ENCODE data around the gene GABRB1. TPM values are rescaled to one million over a fixed set of nuclear protein-coding genes. Genes with fewer than 3 reads are reported as not detected.
A peak's percentile ranks its signal among the peaks of the same experiment; 100 is the strongest.

The GABRB1 gene
- not detected for total RNA-seq

- peaks cover 15% of the 10 kb centered on the region for H3K4me1 Mint-ChIP-seq (ENCODE audit: low read depth)
- peak within 1 kb of the TSS; percentile 47 for H3K4me3 Mint-ChIP-seq
- H3K36me3 Mint-ChIP-seq = no peaks in the 10 kb centered on the region
- intact Hi-C loops (cut with micrococcal nuclease) = loop anchor here (5.0 kb wide), 1 partner anchor 351 kb away; no protein-coding TSS in a partner anchor
- peaks cover 29% of the 10 kb centered on the region for H3K27me3 Mint-ChIP-seq
- POLR2A ChIA-PET = no interaction called here
- H3K27ac Mint-ChIP-seq = no peak within 1 kb of the TSS
- peak; percentile 22 for DNase-seq
- CTCF ChIA-PET = no interaction called here
- no peaks in the 10 kb centered on the region for H3K9me3 Mint-ChIP-seq
Measured at GRCh38 chr4:47031011-47031678, at the start of gene GABRB1. Gene GABRB1, plus strand, starts transcription at chr4:47031567.

GRCh38 chr4:46984781-46985180 lies 46.6 kb upstream of the GABRB1 start:
- H3K4me1 Mint-ChIP-seq (ENCODE audit: low read depth) = no peaks in the 10 kb centered on the region
- DNase-seq = no peak
- intact Hi-C loops (cut with micrococcal nuclease) = no loop called here
- H3K36me3 Mint-ChIP-seq = no peaks in the 10 kb centered on the region
- no peaks in the 10 kb centered on the region for H3K9me3 Mint-ChIP-seq
- H3K27me3 Mint-ChIP-seq = peaks cover 4% of the 10 kb centered on the region
- H3K4me3 Mint-ChIP-seq = no peak overlapping the region
- ChIA-PET POLR2A (no interaction called here), CTCF (no interaction called here)
- H3K27ac Mint-ChIP-seq = no peak overlapping the region

DNA sequence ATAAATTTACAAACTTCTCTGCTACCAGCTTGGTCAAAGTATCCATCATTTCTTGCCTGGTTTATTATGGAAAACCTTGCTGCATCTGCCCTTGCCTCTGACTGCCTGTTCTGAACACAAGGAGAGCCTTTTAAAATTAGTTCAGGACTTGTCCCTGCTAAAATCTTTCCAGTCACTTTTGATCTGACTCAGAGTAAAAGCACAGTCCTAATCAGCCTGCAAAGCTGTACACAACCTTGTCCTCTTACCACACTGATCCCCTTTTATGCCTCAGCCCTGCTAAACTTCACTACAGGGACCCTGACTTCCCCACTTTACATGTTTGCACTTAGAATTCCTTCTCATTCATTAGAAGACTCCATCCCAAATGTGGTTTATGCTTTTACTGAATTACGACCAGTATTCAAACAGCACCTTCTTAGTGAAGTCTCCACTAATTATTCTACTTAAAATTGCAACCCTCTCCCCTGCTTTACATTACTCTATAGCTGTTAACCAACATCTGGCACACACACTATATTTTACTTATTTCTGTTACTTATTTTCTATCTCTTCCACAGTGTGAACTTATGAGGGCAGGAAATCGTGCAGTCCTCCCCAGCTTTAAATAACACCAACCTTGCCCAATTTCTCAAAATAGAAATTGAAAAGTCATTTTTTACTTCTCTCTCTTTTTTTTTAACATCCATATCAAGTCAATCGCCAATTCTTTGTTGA lies 44.3 kb upstream of the GABRB1 start:
- H3K4me1 Mint-ChIP-seq (ENCODE audit: low read depth) = peaks cover under 1% of the 10 kb centered on the region
- no peaks in the 10 kb centered on the region for H3K9me3 Mint-ChIP-seq
- H3K36me3 Mint-ChIP-seq = no peaks in the 10 kb centered on the region
- intact Hi-C loops (cut with micrococcal nuclease) = no loop called here
- no peak for DNase-seq
- ChIA-PET POLR2A (no interaction called here), CTCF (no interaction called here)
- no peak overlapping the region for H3K27ac Mint-ChIP-seq
- peaks cover 10% of the 10 kb centered on the region for H3K27me3 Mint-ChIP-seq
- H3K4me3 Mint-ChIP-seq = no peak overlapping the region

DNA sequence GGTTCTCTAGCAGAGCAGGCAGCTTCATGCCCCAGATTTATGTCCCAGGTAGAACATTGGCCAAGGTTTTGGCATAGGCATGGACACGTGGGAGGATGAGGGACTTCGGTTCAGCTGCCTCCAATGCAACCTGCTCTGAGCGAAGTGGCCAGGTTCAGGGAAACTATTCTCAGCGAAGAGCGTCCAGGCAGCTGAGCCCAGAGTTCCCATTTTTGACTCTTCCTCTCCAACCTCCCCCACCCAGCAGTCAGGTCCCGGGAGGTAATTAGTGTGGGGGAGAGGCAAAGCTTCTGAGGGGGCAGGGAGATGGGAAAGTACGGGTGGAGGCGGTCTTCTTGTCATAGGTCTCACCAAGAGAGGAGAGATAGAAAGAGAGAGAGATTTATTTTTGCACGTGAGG lies 39.0 kb upstream of the GABRB1 start:
- H3K27ac Mint-ChIP-seq = no peak overlapping the region
- no peak overlapping the region for H3K4me3 Mint-ChIP-seq

DNA sequence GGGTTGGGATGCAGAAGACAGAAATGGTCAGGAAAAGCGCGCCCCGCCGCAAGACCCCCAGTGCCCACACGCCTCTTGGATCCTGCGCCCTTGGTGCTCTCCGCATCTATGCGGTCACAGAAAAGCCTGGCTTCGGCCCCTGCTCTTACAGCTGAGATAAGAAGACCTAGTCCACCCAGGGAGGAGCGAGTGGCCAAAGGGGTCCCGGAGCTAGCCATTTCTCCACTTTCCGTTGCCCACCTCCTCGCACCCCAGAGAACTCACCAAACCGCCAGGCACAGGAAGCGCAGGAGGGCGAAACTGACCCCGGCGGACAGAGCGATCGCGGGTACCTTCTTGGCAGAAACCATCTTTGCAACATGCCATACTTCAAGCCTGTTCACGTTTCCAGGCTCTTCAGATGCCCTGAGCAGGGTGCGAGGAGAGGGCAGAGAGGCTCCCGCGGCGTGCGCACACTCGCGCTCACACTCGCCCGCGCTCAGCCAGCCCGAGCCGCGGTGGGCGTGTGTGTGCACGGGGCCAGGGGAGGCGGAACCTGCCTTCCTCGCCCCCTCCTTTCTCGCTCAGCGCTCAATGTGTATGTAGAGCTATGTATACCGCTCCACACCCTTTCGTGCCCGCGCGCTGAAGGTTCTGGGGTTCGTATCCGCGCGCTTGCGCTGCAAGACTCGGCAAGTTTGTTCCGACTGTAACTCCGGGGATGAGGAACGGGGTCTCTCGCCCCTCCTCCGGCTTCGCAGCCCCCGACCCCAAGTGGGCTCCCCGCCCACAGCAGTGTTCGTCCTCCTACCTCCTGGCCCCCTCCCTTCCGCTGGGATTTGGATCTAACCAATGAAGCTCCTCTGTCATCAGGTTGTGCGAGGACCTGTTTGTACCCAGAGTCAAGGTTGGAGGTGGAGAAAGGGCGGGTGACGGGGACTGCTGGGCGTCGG lies 38.0 kb upstream of the GABRB1 start, which contains the start of gene GABRA4:
TSS of gene GABRA4 (minus strand) at position 507 of the 932 bp plus-strand sequence. CDS start at position 350, 157 bp downstream.
- CTCF ChIA-PET = no interaction called here
- Mint-ChIP-seq H3K36me3 (no peaks in the 10 kb centered on the region), H3K9me3 (no peaks in the 10 kb centered on the region), H3K4me1 (ENCODE audit: low read depth) (peaks cover 19% of the 10 kb centered on the region), H3K27me3 (peaks cover 40% of the 10 kb centered on the region), H3K4me3 (peak within 1 kb of the TSS; percentile 9), H3K27ac (no peak within 1 kb of the TSS)
- no peak for DNase-seq
- POLR2A ChIA-PET = no interaction called here
- intact Hi-C loops (cut with micrococcal nuclease) = no loop called here

More for the DNA sequence above, 39.0 kb upstream of the GABRB1 start:
- H3K27me3 Mint-ChIP-seq = peaks cover 40% of the 10 kb centered on the region
- no peaks in the 10 kb centered on the region for H3K36me3 Mint-ChIP-seq
- H3K9me3 Mint-ChIP-seq = no peaks in the 10 kb centered on the region
- ChIA-PET POLR2A (no interaction called here), CTCF (no interaction called here)
- intact Hi-C loops (cut with micrococcal nuclease) = no loop called here
- no peak for DNase-seq
- peaks cover 19% of the 10 kb centered on the region for H3K4me1 Mint-ChIP-seq (ENCODE audit: low read depth)

DNA sequence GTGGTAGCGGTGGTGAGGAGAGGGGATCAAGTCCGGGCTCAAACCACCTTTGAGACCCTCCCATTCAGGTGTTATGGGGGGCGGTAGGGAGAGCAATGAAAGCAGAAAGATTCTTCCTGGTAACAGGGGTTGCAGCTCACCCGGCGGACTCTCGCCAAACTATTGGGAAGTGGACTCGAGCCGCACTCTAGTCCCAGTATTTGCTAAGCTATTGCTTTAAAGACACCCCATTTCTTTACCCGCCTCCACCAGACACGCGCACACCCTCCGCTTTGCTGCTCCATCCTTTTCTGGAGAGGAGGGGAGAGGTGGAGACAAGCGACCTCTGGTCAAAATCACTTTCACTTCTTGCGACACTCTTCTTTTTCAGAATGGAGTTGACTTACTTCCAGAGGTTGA lies 37.4 kb upstream of the GABRB1 start:
- ChIA-PET CTCF (no interaction called here), POLR2A (no interaction called here)
- Mint-ChIP-seq H3K9me3 (no peaks in the 10 kb centered on the region), H3K27ac (no peak overlapping the region), H3K4me3 (peak overlapping the region; percentile 9), H3K36me3 (no peaks in the 10 kb centered on the region), H3K4me1 (ENCODE audit: low read depth) (peaks cover 19% of the 10 kb centered on the region), H3K27me3 (peaks cover 38% of the 10 kb centered on the region)
- DNase-seq = no peak
- intact Hi-C loops (cut with micrococcal nuclease) = no loop called here

DNA sequence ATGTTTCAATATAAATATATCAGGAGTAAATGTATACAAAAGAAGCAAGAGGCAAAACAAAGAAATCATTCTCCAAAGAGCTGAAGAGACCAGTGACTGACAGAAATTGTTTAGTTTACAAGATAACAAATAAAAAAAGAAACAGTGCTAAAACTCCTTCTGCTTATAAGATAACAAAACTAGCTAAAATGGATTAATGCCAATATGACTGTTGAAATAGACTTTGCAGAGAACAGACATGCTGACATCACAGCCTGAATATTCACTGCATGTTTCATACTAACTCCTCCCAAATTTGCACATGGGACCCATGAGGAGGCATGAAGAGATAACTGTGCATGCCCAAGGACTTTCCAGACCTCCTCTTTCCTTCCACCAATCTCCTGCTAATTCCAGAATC lies 31.8 kb upstream of the GABRB1 start:
- DNase-seq = no peak
- ChIA-PET POLR2A (no interaction called here), CTCF (no interaction called here)
- H3K9me3 Mint-ChIP-seq = no peaks in the 10 kb centered on the region
- no peak overlapping the region for H3K4me3 Mint-ChIP-seq
- H3K27ac Mint-ChIP-seq = no peak overlapping the region
- intact Hi-C loops (cut with micrococcal nuclease) = no loop called here
- H3K27me3 Mint-ChIP-seq = peaks cover 10% of the 10 kb centered on the region
- no peaks in the 10 kb centered on the region for H3K4me1 Mint-ChIP-seq (ENCODE audit: low read depth)
- H3K36me3 Mint-ChIP-seq = no peaks in the 10 kb centered on the region

DNA sequence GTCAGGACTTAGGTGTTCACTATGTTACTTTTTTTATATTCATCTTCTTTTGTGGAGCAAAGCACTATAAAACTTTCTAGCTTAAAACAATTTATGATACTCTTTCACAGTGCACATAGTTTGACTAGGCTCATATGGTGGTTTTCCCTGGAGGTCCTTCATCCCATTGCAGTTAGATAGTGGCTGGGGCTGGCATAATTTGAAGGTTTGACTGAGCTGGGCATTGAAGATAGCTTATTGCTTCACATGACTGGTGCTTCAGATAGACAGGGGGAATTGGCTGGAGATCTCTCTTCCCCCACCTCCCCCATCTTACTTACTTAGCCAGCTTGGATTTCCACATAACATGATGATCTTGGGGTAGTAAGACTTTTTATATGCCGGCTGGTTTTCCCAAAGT lies 31.0 kb upstream of the GABRB1 start:
- DNase-seq = no peak
- Mint-ChIP-seq H3K4me1 (ENCODE audit: low read depth) (no peaks in the 10 kb centered on the region), H3K27me3 (peaks cover 5% of the 10 kb centered on the region), H3K27ac (no peak overlapping the region), H3K36me3 (no peaks in the 10 kb centered on the region), H3K9me3 (no peaks in the 10 kb centered on the region), H3K4me3 (no peak overlapping the region)
- intact Hi-C loops (cut with micrococcal nuclease) = no loop called here
- CTCF ChIA-PET = no interaction called here
- POLR2A ChIA-PET = no interaction called here

DNA sequence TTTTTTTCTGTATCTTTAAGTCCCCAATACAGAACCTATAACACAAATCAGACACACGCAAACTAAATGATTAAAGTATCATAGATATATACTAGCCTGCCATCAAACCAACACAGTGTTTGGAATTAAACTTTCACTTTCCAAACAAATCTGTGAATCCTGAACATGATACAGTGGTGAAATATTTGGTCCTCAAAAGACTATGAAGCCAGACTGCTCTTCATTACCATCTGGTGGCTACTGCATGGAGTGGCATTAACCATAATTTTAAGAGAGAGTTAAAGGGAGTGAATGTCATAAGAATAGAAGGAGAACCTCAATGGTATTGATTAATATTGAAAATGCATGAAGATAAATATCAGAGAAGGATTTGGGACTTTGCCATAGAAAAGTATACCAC lies 28.8 kb upstream of the GABRB1 start:
- H3K9me3 Mint-ChIP-seq = no peaks in the 10 kb centered on the region
- POLR2A ChIA-PET = no interaction called here
- no peak overlapping the region for H3K27ac Mint-ChIP-seq
- CTCF ChIA-PET = no interaction called here
- H3K4me3 Mint-ChIP-seq = no peak overlapping the region
- intact Hi-C loops (cut with micrococcal nuclease) = no loop called here
- no peaks in the 10 kb centered on the region for H3K4me1 Mint-ChIP-seq (ENCODE audit: low read depth)
- no peak for DNase-seq
- H3K27me3 Mint-ChIP-seq = no peaks in the 10 kb centered on the region
- H3K36me3 Mint-ChIP-seq = no peaks in the 10 kb centered on the region

GRCh38 chr4:47010347-47010911 lies 20.9 kb upstream of the GABRB1 start:
- no peaks in the 10 kb centered on the region for H3K27me3 Mint-ChIP-seq
- CTCF ChIA-PET = no interaction called here
- H3K9me3 Mint-ChIP-seq = peaks cover 3% of the 10 kb centered on the region
- POLR2A ChIA-PET = interaction anchor here (0.6 kb wide), 1 partner anchor 34 kb away, joined by 3 read pairs; no protein-coding TSS in a partner anchor
- intact Hi-C loops (cut with micrococcal nuclease) = loop anchor here (10.0 kb wide), 1 partner anchor 454 kb away; the partner anchor contains the start of gene COMMD8
- H3K36me3 Mint-ChIP-seq = peaks cover 1% of the 10 kb centered on the region
- H3K4me1 Mint-ChIP-seq (ENCODE audit: low read depth) = peaks cover 13% of the 10 kb centered on the region
- DNase-seq = no peak
- H3K4me3 Mint-ChIP-seq = no peak overlapping the region
- no peak overlapping the region for H3K27ac Mint-ChIP-seq

- POLR2A ChIA-PET = interaction anchor here (0.6 kb wide), 1 partner anchor 35 kb away, joined by 3 read pairs; no protein-coding TSS in a partner anchor
- no peak for DNase-seq
- CTCF ChIA-PET = no interaction called here
- Mint-ChIP-seq H3K27ac (no peak overlapping the region), H3K9me3 (peaks cover 3% of the 10 kb centered on the region), H3K36me3 (peaks cover 1% of the 10 kb centered on the region), H3K4me1 (ENCODE audit: low read depth) (peaks cover 13% of the 10 kb centered on the region), H3K4me3 (no peak overlapping the region), H3K27me3 (no peaks in the 10 kb centered on the region)
- intact Hi-C loops (cut with micrococcal nuclease) = loop anchor here (10.0 kb wide), 1 partner anchor 454 kb away; the partner anchor contains the start of gene COMMD8
Measured at GRCh38 chr4:47010912-47011446, 20.4 kb upstream of the GABRB1 start.

- peaks cover 3% of the 10 kb centered on the region for H3K9me3 Mint-ChIP-seq
- ChIA-PET CTCF (no interaction called here), POLR2A (no interaction called here)
- intact Hi-C loops (cut with micrococcal nuclease) = loop anchor here (10.0 kb wide), 1 partner anchor 452 kb away; the partner anchor contains the start of gene COMMD8
- no peak overlapping the region for H3K27ac Mint-ChIP-seq
- no peaks in the 10 kb centered on the region for H3K27me3 Mint-ChIP-seq
- DNase-seq = no peak
- H3K36me3 Mint-ChIP-seq = peaks cover 1% of the 10 kb centered on the region
- peaks cover 13% of the 10 kb centered on the region for H3K4me1 Mint-ChIP-seq (ENCODE audit: low read depth)
- H3K4me3 Mint-ChIP-seq = no peak overlapping the region
Measured at GRCh38 chr4:47012676-47013075, 18.7 kb upstream of the GABRB1 start.
